CD14-positive monocyte (primary cell): Measurements from ENCODE around the gene C10orf143. TPM values are rescaled to one million over a fixed set of nuclear protein-coding genes. Genes with fewer than 3 reads are reported as not detected.

Experiments
- DNase-seq, 3 donors: peaks; one replicate each; pipeline ENCODE4 v3.0.0-alpha.2; 2011 to 2022
- H2AFZ ChIP-seq: 2 replicates; pipeline ENCODE4 v1.6.0; 2012; ENCODE audit warnings: mild to moderate bottlenecking, low read depth, low read length, inconsistent platforms; ENCODE audit not compliant: insufficient read depth, poor library complexity, severe bottlenecking
- H3K27ac ChIP-seq, 2 donors: 1 replicate in 1 of 2; 2 replicates in 1 of 2; pipeline ENCODE4 v1.5.1; 2012 to 2013; ENCODE audit warnings: low read length in 2 of 2, control low read depth in 1 of 2, inconsistent platforms in 1 of 2, low read depth in 1 of 2, mild to moderate bottlenecking in 1 of 2
- H3K27me3 ChIP-seq, 2 donors: one replicate each; pipeline versions ENCODE4 v1.6.0 to v1.6.1; 2011 to 2013; ENCODE audit warnings: low read length in 2 of 2; ENCODE audit not compliant: control insufficient read depth in 2 of 2, insufficient read depth in 2 of 2
- H3K36me3 ChIP-seq, 2 donors: replicated peaks in 1 of 2; 1 replicate in 1 of 2; 2 replicates in 1 of 2; pipeline versions ENCODE4 v1.5.1 to v1.6.1; 2012 to 2013; ENCODE audit warnings: low read length in 2 of 2, control low read depth in 1 of 2, inconsistent platforms in 1 of 2, mild to moderate bottlenecking in 1 of 2; ENCODE audit not compliant: insufficient read depth in 2 of 2, control insufficient read depth in 1 of 2
- H3K4me1 ChIP-seq, 2 donors: 1 replicate in 1 of 2; 2 replicates in 1 of 2; pipeline versions ENCODE4 v1.5.1 to v1.6.1; 2012 to 2013; ENCODE audit warnings: low read length in 2 of 2, control low read depth in 1 of 2, inconsistent platforms in 1 of 2, mild to moderate bottlenecking in 1 of 2, moderate library complexity in 1 of 2; ENCODE audit not compliant: insufficient read depth in 2 of 2, control insufficient read depth in 1 of 2
- H3K4me2 ChIP-seq: replicated peaks from 2 replicates; pipeline ENCODE3; 2012; ENCODE audit warnings: low read length, moderate library complexity, mild to moderate bottlenecking; ENCODE audit not compliant: poor library complexity, severe bottlenecking; ENCODE audit errors: extremely low read depth
- H3K4me3 ChIP-seq, 3 experiments: fragments of 200-600 bp in 1 of 3; sonication (generic) in 1 of 3; replicated peaks in 1 of 3; 1 replicate in 2 of 3; 2 replicates in 1 of 3; pipeline ENCODE4 v1.5.1; 2011 to 2013; ENCODE audit warnings: low read length in 3 of 3, mild to moderate bottlenecking in 3 of 3, control low read depth in 2 of 3, low read depth in 2 of 3, inconsistent platforms in 1 of 3, moderate library complexity in 1 of 3
- H3K79me2 ChIP-seq: 2 replicates; pipeline ENCODE4 v1.6.0; 2012; ENCODE audit warnings: mild to moderate bottlenecking, control low read depth, inconsistent platforms, low read length, moderate library complexity; ENCODE audit not compliant: insufficient read depth
- H3K9ac ChIP-seq: 2 replicates; pipeline ENCODE4 v1.6.0; 2017; ENCODE audit warnings: low read length, mild to moderate bottlenecking; ENCODE audit not compliant: insufficient read depth, poor library complexity, severe bottlenecking
- H3K9me3 ChIP-seq, 2 donors: replicated peaks in 1 of 2; 1 replicate in 1 of 2; 2 replicates in 1 of 2; pipeline versions ENCODE4 v1.5.1 to v1.6.1; 2012 to 2013; ENCODE audit warnings: low read length in 2 of 2, control low read depth in 1 of 2; ENCODE audit not compliant: control insufficient read depth in 1 of 2, insufficient read depth in 1 of 2
- H4K20me1 ChIP-seq: 2 replicates; pipeline ENCODE4 v1.6.0; 2012; ENCODE audit warnings: mild to moderate bottlenecking, low read length, control low read depth, moderate library complexity; ENCODE audit not compliant: insufficient read depth
- H3K27ac Mint-ChIP-seq, 7 donors: one replicate each; pipeline ENCODE4 v1.8.0; 2020; ENCODE audit warnings: mild to moderate bottlenecking in 7 of 7, mixed read lengths in 7 of 7, moderate library complexity in 6 of 7, inconsistent platforms in 2 of 7
- H3K27me3 Mint-ChIP-seq, 3 donors: one replicate each; pipeline ENCODE4 v1.8.0; 2021 to 2022; ENCODE audit warnings: low read depth in 3 of 3, mild to moderate bottlenecking in 3 of 3, mixed read lengths in 3 of 3, moderate library complexity in 3 of 3, inconsistent platforms in 1 of 3
- H3K36me3 Mint-ChIP-seq, 2 donors: one replicate each; pipeline ENCODE4 v1.8.0; 2020; ENCODE audit warnings: mixed read lengths in 2 of 2, inconsistent platforms in 1 of 2, mild to moderate bottlenecking in 1 of 2
- H3K4me1 Mint-ChIP-seq: one replicate; pipeline ENCODE4 v1.8.0; 2020; ENCODE audit warnings: mild to moderate bottlenecking, mixed read lengths
- H3K4me3 Mint-ChIP-seq, 2 donors: one replicate each; pipeline ENCODE4 v1.8.0; 2020; ENCODE audit warnings: mild to moderate bottlenecking in 2 of 2, mixed read lengths in 2 of 2, moderate library complexity in 1 of 2
- H3K9me3 Mint-ChIP-seq, 7 donors: one replicate each; pipeline ENCODE4 v1.8.0; 2020 to 2022; ENCODE audit warnings: mixed read lengths in 7 of 7, mild to moderate bottlenecking in 6 of 7, moderate library complexity in 6 of 7, inconsistent platforms in 2 of 7
- CTCF ChIP-seq: fragments of 200-600 bp; IDR thresholded peaks from one replicate; pipeline ENCODE4 v1.8.0; 2022; ENCODE audit warnings: antibody characterized with exemption, mild to moderate bottlenecking
- WGBS: methylation state at CpG from one replicate; pipeline ENCODE4 v1.1.5; 2013; ENCODE audit warnings: missing lambda C conversion rate; ENCODE audit not compliant: insufficient coverage; 5-methylcytosine and 5-hydroxymethylcytosine counted together
- intact Hi-C, 2 donors: fragments of 100-400 bp; cut with micrococcal nuclease; formaldehyde crosslinking; loops; one replicate each; pipeline versions ENCODE4 v1.15.0 to v1.15.1; 2023
- polyA plus RNA-seq, 3 donors: library from polyadenylated mRNA; depleted of rRNA in 1 of 3; unstranded in 2 of 3; stranded (reverse) in 1 of 3; fragments of 300-500 nt in 2 of 3; fragments of >200 nt in 1 of 3; fragmentation: Illumina TruSeq in 2 of 3; gene quantifications; 1 replicate in 2 of 3; 2 replicates in 1 of 3; pipeline ENCODE4 v1.2.3, GENCODE V29; 2012 to 2021

The C10orf143 gene
- polyA plus RNA-seq, 3 donors = 3.6 to 11.6 (median 8.0) TPM

- Mint-ChIP-seq H3K27ac (no peak overlapping the region), H3K4me1 (no peaks in the 10 kb centered on the region), H3K27me3 (peaks cover 0 to 7% (median under 1%) of the 10 kb centered on the region in 3 donors), H3K9me3 (peaks cover 0 to 4% (median 0%) of the 10 kb centered on the region in 7 donors), H3K36me3 (no peaks in the 10 kb centered on the region), H3K4me3 (no peak overlapping the region)
- Histone ChIP-seq H3K4me1 (no peaks in the 10 kb centered on the region), H4K20me1 (no peaks in the 10 kb centered on the region), H2AFZ (no peak overlapping the region), H3K4me2 (no peak overlapping the region), H3K36me3 (no peaks in the 10 kb centered on the region), H3K79me2 (no peaks in the 10 kb centered on the region), H3K4me3 (no peak overlapping the region), H3K9ac (no peak overlapping the region), H3K27ac (no peak overlapping the region), H3K9me3 (no peaks in the 10 kb centered on the region), H3K27me3 (no peaks in the 10 kb centered on the region)
- 87% methylated on average over 17 of the region's 22 CpGs for WGBS
- DNase-seq = no peak
- no peak for TF ChIP-seq CTCF
- intact Hi-C loops = no loop called here
These were observed 95.4 kb downstream of the C10orf143 start for GRCh38 chr10:130015075-130015695.

GRCh38 chr10:130014263-130015074 is 96.2 kb downstream of the C10orf143 start:
- peaks cover 0 to 7% (median 3%) of the 10 kb centered on the region in 3 donors for H3K27me3 Mint-ChIP-seq
- H3K4me3 Mint-ChIP-seq = no peak overlapping the region
- no peak overlapping the region for H3K27ac Mint-ChIP-seq

More at GRCh38 chr10:130014263-130015074, 96.2 kb downstream of the C10orf143 start:
- WGBS = 88% methylated on average over 23 of the region's 35 CpGs
- no peak for DNase-seq
- Histone ChIP-seq H3K4me3 (no peak overlapping the region), H3K9ac (no peak overlapping the region), H3K27me3 (no peaks in the 10 kb centered on the region), H3K36me3 (no peaks in the 10 kb centered on the region), H3K27ac (no peak overlapping the region), H3K9me3 (no peaks in the 10 kb centered on the region), H2AFZ (no peak overlapping the region), H3K79me2 (no peaks in the 10 kb centered on the region), H3K4me2 (no peak overlapping the region), H3K4me1 (no peaks in the 10 kb centered on the region), H4K20me1 (no peaks in the 10 kb centered on the region)
- H3K4me1 Mint-ChIP-seq = no peaks in the 10 kb centered on the region
- intact Hi-C loops = no loop called here
- no peak for TF ChIP-seq CTCF
- H3K9me3 Mint-ChIP-seq = peaks cover 0 to 4% (median 0%) of the 10 kb centered on the region in 7 donors
- no peaks in the 10 kb centered on the region for H3K36me3 Mint-ChIP-seq

Other genes starting within 250 kb of the C10orf143 start
- gene EBF3, start 146.6 kb downstream of the C10orf143 start, polyA plus RNA-seq = not detected
- gene GLRX3, start 25.6 kb upstream of the C10orf143 start, polyA plus RNA-seq = 10 to 100 TPM; 25.3 to 94.1 (median 78.2) TPM